Measurements from ENCODE around the gene IDH3B. TPM values are rescaled to one million over a fixed set of nuclear protein-coding genes. Genes with fewer than 3 reads are reported as not detected.

The IDH3B gene
- total and polyA plus RNA-seq, 2 of the 13 experiments (the other 11 are each of a cell fraction or from before 2014, with no cell fraction given), result 215 to 254 TPM

GRCh38 chr20:2663887-2664719 lies at the start of gene IDH3B (continued):
- peak; percentile 82; the same call in 1 of the 2 replicates for TF ChIP-seq ZSCAN5A (CRISPR knock-in tag; IDR thresholded peaks at IDR 0.05; ENCODE audit: borderline replicate concordance)
- peak; percentile 83 for TF ChIP-seq BRF2 (CRISPR knock-in tag; IDR thresholded peaks at IDR 0.05)
- peak; percentile 88 for TF ChIP-seq MIXL1 (CRISPR knock-in tag; IDR thresholded peaks at IDR 0.05)
- TF ChIP-seq ZNF33A (CRISPR knock-in tag; IDR thresholded peaks at IDR 0.05; ENCODE audit: borderline replicate concordance), result no peak
- no peak for TF ChIP-seq SMARCC2 (IDR thresholded peaks at IDR 0.05)
- TF ChIP-seq ZNF737 (CRISPR knock-in tag; IDR thresholded peaks at IDR 0.05; ENCODE audit: borderline replicate concordance), result peak; percentile 86; the same call in 1 of the 2 replicates
- TF ChIP-seq ZNF564 (CRISPR knock-in tag; IDR thresholded peaks at IDR 0.05), result peak; percentile 34; the same call in 1 of the 2 replicates
- TF ChIP-seq ZNF234 (CRISPR knock-in tag; conservative IDR thresholded peaks at IDR 0.05), result no peak
- TF ChIP-seq HOXA9 (CRISPR knock-in tag; IDR thresholded peaks at IDR 0.05; ENCODE audit: borderline replicate concordance), result 0 out of 2 replicates have a peak, but pooled peaks have one; percentile 66
- TF ChIP-seq RFXAP (CRISPR knock-in tag; IDR thresholded peaks at IDR 0.05; ENCODE audit: borderline replicate concordance), result peak; percentile 87; the same call in 1 of the 2 replicates
- TF ChIP-seq PREB (CRISPR knock-in tag; IDR thresholded peaks at IDR 0.05), result peak; percentile 27; the same call in 1 of the 2 replicates
- peak; percentile 6; the same call in 1 of the 2 replicates for TF ChIP-seq ZNF446 (CRISPR knock-in tag; IDR thresholded peaks at IDR 0.05)
- TF ChIP-seq HNRNPLL (IDR thresholded peaks at IDR 0.05; ENCODE audit: low read depth, low read length, poor library complexity, severe bottlenecking), result peak; percentile 43
- no peak for TF ChIP-seq ZNF816 (CRISPR knock-in tag; IDR thresholded peaks at IDR 0.05; ENCODE audit: borderline replicate concordance)
- TF ChIP-seq SAFB2 (CRISPR knock-in tag; IDR thresholded peaks at IDR 0.05; ENCODE audit: borderline replicate concordance, low read depth), result peak; percentile 81; the same call in 1 of the 2 replicates
- TF ChIP-seq ZNF652 (CRISPR knock-in tag; IDR thresholded peaks at IDR 0.05; ENCODE audit: borderline replicate concordance, low read depth), result peak; percentile 28; the same call in 1 of the 2 replicates
- TF ChIP-seq NR0B2 (CRISPR knock-in tag; IDR thresholded peaks at IDR 0.05), result peak; percentile 45; the same call in 1 of the 2 replicates
- TF ChIP-seq HIVEP1 (CRISPR knock-in tag; IDR thresholded peaks at IDR 0.05), result peak; percentile 65
- TF ChIP-seq ZNF704 (CRISPR knock-in tag; IDR thresholded peaks at IDR 0.05; ENCODE audit: borderline replicate concordance), result no peak; the same call in 1 of the 2 replicates
- peak; percentile 74; the same call in 1 of the 2 replicates for TF ChIP-seq ZNF777 (CRISPR knock-in tag; IDR thresholded peaks at IDR 0.05)
- peak; percentile 84; the same call in 1 of the 2 replicates for TF ChIP-seq FIP1L1 (IDR thresholded peaks at IDR 0.05; ENCODE audit: borderline replicate concordance, insufficient read depth, low read depth, low read length)
- peak; percentile 88; the same call in 1 of the 2 replicates for TF ChIP-seq FOXJ3 (CRISPR knock-in tag; IDR thresholded peaks at IDR 0.05; ENCODE audit: borderline replicate concordance)

Data from HepG2 (cell line).